ENCODE measurements around the gene FAM47E.

GRCh38 chr4:76215077-76215476, 36.4 kb upstream of the FAM47E start:
- TF ChIP-seq EZH2phosphoT487 (IDR thresholded peaks at IDR 0.05; ENCODE audit: low read depth) (no peak), CTCF (IDR thresholded peaks at IDR 0.05; ENCODE audit: low read depth, low read length) (no peak)

Measured in OCI-LY3 (cell line).